HCT116 (cell line): ENCODE measurements around the gene ABCG1. TPM values are rescaled to one million over a fixed set of nuclear protein-coding genes. Genes with fewer than 3 reads are reported as not detected.

Experiments used
- ATAC-seq: fragments of 200-7000 bp; cut with Tn5 transposase; 2 replicates; pipeline ENCODE4 v1.9.1; 2020; ENCODE audit warnings: mild to moderate bottlenecking, moderate library complexity
- BruUV-seq: library from RNA; stranded (reverse); fragments of 400-500 nt; replicated peaks from 2 replicates; lab custom pipeline; 2021; lab: Mats Ljungman, UMichigan
- CTCF ChIA-PET: fragments of 300-600 bp; sonication (Branson Sonifier 250); formaldehyde crosslinking; loops from one replicate; lab custom pipeline; 2021; ENCODE audit warnings: antibody characterized with exemption; lab: Charles Lee
- POLR2A ChIA-PET: fragments of 300-600, 350-600 bp; sonication (Branson Sonifier 250); formaldehyde crosslinking; loops from one replicate; lab custom pipeline; 2021; ENCODE audit warnings: antibody characterized with exemption; lab: Charles Lee
- RAD21 ChIA-PET, 2 experiments: fragments of 300-600 bp; sonication (Branson Sonifier 250); formaldehyde crosslinking; loops; one replicate each; lab custom pipeline; 2023; ENCODE audit warnings: low total read pairs in 2 of 2; ENCODE audit not compliant: uncharacterized antibody in 2 of 2, unreplicated experiment in 2 of 2, low non-redundant PET in 1 of 2; lab: Charles Lee
- DNase-seq: peaks from one replicate; pipeline ENCODE4 v3.0.0-alpha.2; 2010; ENCODE audit warnings: low read depth, low spot score
- H2AFZ ChIP-seq: fragments of 200-600 bp; shearing (Covaris generic), sonication (generic); 2 replicates; pipeline ENCODE4 v1.6.1; 2017; ENCODE audit warnings: low read depth, mixed run types, mixed read lengths, antibody characterized with exemption, low read length; ENCODE audit not compliant: poor library complexity, severe bottlenecking
- H3K27ac ChIP-seq: 2 replicates; pipeline ENCODE4 v1.5.1; 2012; ENCODE audit warnings: low read depth, low read length
- H3K27me3 ChIP-seq: fragments of 200-600 bp; sonication (generic); 2 replicates; pipeline ENCODE4 v1.6.1; 2016; ENCODE audit warnings: mixed run types, low read length, mixed read lengths; ENCODE audit not compliant: insufficient read depth
- H3K36me3 ChIP-seq, 2 experiments: fragments of 200-500 bp in 1 of 2; fragments of 200-600 bp in 1 of 2; sonication (Bioruptor generic) in 1 of 2; sonication (generic) in 1 of 2; 2 replicates each; pipeline versions ENCODE4 v1.5.1 to v1.6.1; 2014 to 2016; ENCODE audit warnings: low read length in 2 of 2, inconsistent platforms in 1 of 2, mixed read lengths in 1 of 2, mixed run types in 1 of 2; ENCODE audit not compliant: insufficient read depth in 2 of 2, control insufficient read depth in 1 of 2
- H3K4me1 ChIP-seq, 2 experiments: fragments of 200-600 bp in 1 of 2; sonication (generic) in 1 of 2; 2 replicates each; pipeline versions ENCODE4 v1.5.1 to v1.6.1; 2012 to 2017; ENCODE audit warnings: low read length in 2 of 2, inconsistent platforms in 1 of 2, mild to moderate bottlenecking in 1 of 2, mixed read lengths in 1 of 2, mixed run types in 1 of 2, moderate library complexity in 1 of 2; ENCODE audit not compliant: insufficient read depth in 2 of 2, control insufficient read depth in 1 of 2
- H3K4me2 ChIP-seq: fragments of 200-600 bp; sonication (generic); 2 replicates; pipeline ENCODE4 v1.6.1; 2017; ENCODE audit warnings: mixed run types, low read length, mixed read lengths
- H3K4me3 ChIP-seq, 2 experiments: fragments of 200-600 bp in 1 of 2; sonication (generic) in 1 of 2; replicated peaks in 1 of 2; 2 replicates each; pipeline ENCODE4 v1.5.1; 2011 to 2016; ENCODE audit warnings: low read length in 2 of 2, control low read depth in 1 of 2, low read depth in 1 of 2, mild to moderate bottlenecking in 1 of 2, mixed read lengths in 1 of 2, mixed run types in 1 of 2
- H3K79me2 ChIP-seq: fragments of 200-600 bp; sonication (generic); 2 replicates; pipeline ENCODE4 v1.6.1; 2017; ENCODE audit warnings: mild to moderate bottlenecking, mixed run types, low read length, moderate library complexity, mixed read lengths; ENCODE audit not compliant: insufficient read depth
- H3K9ac ChIP-seq: fragments of 200-600 bp; sonication (generic); 2 replicates; pipeline ENCODE4 v1.6.1; 2016; ENCODE audit warnings: low read length, mixed read lengths
- H3K9me2 ChIP-seq: fragments of 200-600 bp; sonication (generic), shearing (Covaris generic); 2 replicates; pipeline ENCODE4 v1.6.1; 2017; ENCODE audit warnings: mixed run types, mild to moderate bottlenecking, moderate library complexity; ENCODE audit not compliant: insufficient read depth
- H3K9me3 ChIP-seq, 2 experiments: fragments of 200-500 bp in 1 of 2; fragments of 200-600 bp in 1 of 2; sonication (Bioruptor generic) in 1 of 2; sonication (generic) in 1 of 2; 2 replicates each; pipeline ENCODE4 v1.6.1; 2014 to 2017; ENCODE audit warnings: low read length in 2 of 2, mixed read lengths in 2 of 2, inconsistent platforms in 1 of 2, low read depth in 1 of 2, mild to moderate bottlenecking in 1 of 2, mixed run types in 1 of 2, moderate library complexity in 1 of 2; ENCODE audit not compliant: control insufficient read depth in 1 of 2, insufficient read depth in 1 of 2
- H4K20me1 ChIP-seq: fragments of 200-600 bp; sonication (generic), shearing (Covaris generic); 2 replicates; pipeline ENCODE4 v1.6.1; 2017; ENCODE audit warnings: mixed run types, mild to moderate bottlenecking, moderate library complexity; ENCODE audit not compliant: insufficient read depth
- ATF3 ChIP-seq: IDR thresholded peaks from 2 replicates; pipeline ENCODE4 v1.6.1; 2012
- CBX3 ChIP-seq: IDR thresholded peaks from 2 replicates; pipeline ENCODE4 v1.6.1; 2012; ENCODE audit warnings: low read depth
- CEBPB ChIP-seq: IDR thresholded peaks from 2 replicates; pipeline ENCODE4 v1.6.1; 2012; ENCODE audit warnings: low read depth
- ELF1 ChIP-seq: IDR thresholded peaks from 2 replicates; pipeline ENCODE4 v1.6.1; 2012; ENCODE audit warnings: low read depth, borderline replicate concordance
- EZH2 ChIP-seq: fragments of 200-600 bp; sonication (generic); IDR thresholded peaks from 2 replicates; pipeline ENCODE4 v1.6.1; 2017; ENCODE audit warnings: antibody characterized with exemption, mixed run types
- FOSL1 ChIP-seq: IDR thresholded peaks from 2 replicates; pipeline ENCODE4 v1.6.1; 2012; ENCODE audit warnings: low read depth
- POLR2AphosphoS5 ChIP-seq: IDR thresholded peaks from 2 replicates; pipeline ENCODE4 v1.6.1; 2011; ENCODE audit warnings: mild to moderate bottlenecking, low read depth, low read length, moderate library complexity
- RAD21 ChIP-seq: IDR thresholded peaks from 2 replicates; pipeline ENCODE4 v1.6.1; 2012; ENCODE audit warnings: low read depth, mild to moderate bottlenecking
- TCF7L2 ChIP-seq: IDR thresholded peaks from 2 replicates; pipeline ENCODE4 v1.7.0; 2011; ENCODE audit warnings: borderline replicate concordance, inconsistent platforms; ENCODE audit not compliant: insufficient read depth, insufficient read length; ENCODE audit errors: extremely low read depth
- intact Hi-C: fragments of 100-400 bp; cut with micrococcal nuclease; formaldehyde crosslinking; loops from 2 replicates; pipeline ENCODE4 v1.10.0; 2022
- total RNA-seq: library from RNA; stranded (reverse); gene quantifications from one replicate; pipeline ENCODE4 v1.2.1, GENCODE V29; 2021; ENCODE audit not compliant: unreplicated experiment

ABCG1 gene
- total RNA-seq, 1 experiment from 2014 or later: 1.6 TPM

GRCh38 chr21:42280356-42281180, 61.6 kb downstream of the ABCG1 start:
- Histone ChIP-seq H3K79me2 (no peaks in the 10 kb centered on the region), H3K27me3 (no peaks in the 10 kb centered on the region), H3K9ac (no peak overlapping the region), H2AFZ (no peak overlapping the region), H3K9me2 (no peaks in the 10 kb centered on the region), H3K9me3 (no peaks in the 10 kb centered on the region), H3K27ac (no peak overlapping the region), H4K20me1 (no peaks in the 10 kb centered on the region), H3K4me3 (no peak overlapping the region), H3K36me3 (no peaks in the 10 kb centered on the region), H3K4me2 (no peak overlapping the region), H3K4me1 (no peaks in the 10 kb centered on the region)
- intact Hi-C loops: no loop called here
- TF ChIP-seq ELF1 (no peak), ATF3 (no peak), CEBPB (no peak), CBX3 (no peak), RAD21 (no peak), FOSL1 (no peak)
- no peak for ATAC-seq
- ChIA-PET CTCF (interaction anchor here (2.2 kb wide), 1 partner anchor 22 kb away, joined by 8 read pairs; no protein-coding TSS in a partner anchor), RAD21 (no interaction called here), POLR2A (no interaction called here)
- DNase-seq: no peak
- no TSS peak for BruUV-seq

GRCh38 chr21:42281181-42281680, 62.3 kb downstream of the ABCG1 start:
- Histone ChIP-seq H3K27me3 (no peaks in the 10 kb centered on the region), H3K4me1 (no peaks in the 10 kb centered on the region), H3K9ac (no peak overlapping the region), H3K9me3 (no peaks in the 10 kb centered on the region), H3K79me2 (no peaks in the 10 kb centered on the region), H3K4me2 (no peak overlapping the region), H3K36me3 (no peaks in the 10 kb centered on the region), H4K20me1 (no peaks in the 10 kb centered on the region), H2AFZ (no peak overlapping the region), H3K27ac (no peak overlapping the region), H3K9me2 (no peaks in the 10 kb centered on the region), H3K4me3 (no peak overlapping the region)
- ChIA-PET POLR2A (no interaction called here), CTCF (no interaction called here), RAD21 (no interaction called here)
- intact Hi-C loops: no loop called here
- TF ChIP-seq EZH2 (no peak), TCF7L2 (no peak), POLR2AphosphoS5 (no peak), RAD21 (no peak), ELF1 (no peak), CBX3 (no peak)
- no peak for ATAC-seq
- no TSS peak for BruUV-seq
- no peak for DNase-seq
